Activated CD4-positive, alpha-beta T cell treated with anti-CD3 and anti-CD28 coated beads, Interleukin-10, Interleukin-2, amounts not matched to agents 100 ng/mL and 50 ng/mL, durations not matched to agents 16 hours and 8 hours (primary cell): ENCODE results near the gene REG1B.

Experiments used
- DNase-seq: peaks from one replicate; pipeline ENCODE4 v3.0.0-alpha.2; 2020

The REG1B gene

DNA sequence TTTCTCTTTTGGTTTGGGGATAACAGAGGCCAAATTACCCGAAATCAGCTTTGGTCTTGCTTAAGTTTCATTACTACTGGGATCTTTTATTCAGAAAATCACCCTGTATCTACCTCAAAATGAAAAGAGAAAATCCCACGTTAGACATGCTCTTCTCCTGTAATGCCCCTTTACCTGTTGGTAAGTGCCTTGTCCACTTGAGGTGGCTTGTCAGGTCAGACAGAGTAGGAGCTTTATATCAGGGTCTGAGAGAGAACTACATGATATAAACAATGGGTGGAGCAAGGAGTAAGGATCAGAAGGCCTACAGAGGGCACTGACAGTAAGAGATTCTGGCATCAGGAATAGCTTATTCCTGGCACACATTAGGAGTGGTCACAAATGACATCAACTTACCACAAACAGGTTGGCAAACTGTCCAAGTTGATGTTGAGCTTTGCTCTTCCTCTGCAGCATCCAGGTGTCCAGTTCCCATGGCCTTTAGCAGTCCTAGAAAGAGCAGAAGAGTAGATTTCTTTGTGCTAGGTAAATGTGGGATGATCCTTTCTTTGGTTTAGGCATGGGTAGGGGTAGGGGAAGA is at the start of gene REG1B:
Gene REG1B, minus strand, starts transcription at position 209 of the 580 bp plus-strand sequence. CDS start 381 bp downstream, outside the sequence.
- no peak for DNase-seq

DNA sequence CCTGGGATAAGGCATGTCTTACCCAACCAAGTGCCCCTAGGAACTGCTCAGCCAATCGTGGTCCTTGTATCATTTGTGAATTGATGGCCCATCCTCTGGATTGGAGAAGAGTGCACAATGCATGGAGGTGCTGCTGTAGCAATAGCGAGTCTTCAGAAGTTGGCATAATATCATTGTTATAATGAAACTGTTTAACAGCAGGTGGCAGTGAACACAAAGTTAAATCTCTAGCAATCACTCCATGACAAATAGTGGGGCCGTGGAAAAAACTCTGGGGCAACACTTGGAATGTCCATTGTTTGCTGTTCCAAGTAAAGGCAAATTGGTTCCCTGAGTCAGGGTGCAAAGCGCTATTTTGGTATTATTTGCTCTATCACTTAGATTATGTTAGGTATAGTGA is 43.9 kb upstream of the REG1B start:
- DNase-seq = no peak

DNA sequence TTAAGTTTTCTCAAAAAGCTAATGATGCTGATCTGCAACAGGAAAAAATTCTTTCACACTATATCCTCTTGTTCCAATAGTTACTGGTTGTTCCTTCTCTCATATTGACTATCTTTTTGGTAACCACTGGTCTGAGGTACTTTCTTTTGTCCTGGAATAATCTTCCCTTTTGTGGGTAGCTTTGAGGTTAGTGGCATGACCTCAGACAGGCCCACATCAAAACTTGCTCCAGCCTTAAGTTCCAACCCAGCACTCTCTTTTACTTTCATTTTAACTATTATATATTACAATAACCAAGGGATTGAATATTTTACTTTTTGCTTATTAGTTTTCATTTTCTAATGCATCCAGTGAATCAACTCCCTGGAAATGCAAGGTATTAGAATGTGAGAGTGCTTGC is 42.0 kb upstream of the REG1B start:
- no peak for DNase-seq

DNA sequence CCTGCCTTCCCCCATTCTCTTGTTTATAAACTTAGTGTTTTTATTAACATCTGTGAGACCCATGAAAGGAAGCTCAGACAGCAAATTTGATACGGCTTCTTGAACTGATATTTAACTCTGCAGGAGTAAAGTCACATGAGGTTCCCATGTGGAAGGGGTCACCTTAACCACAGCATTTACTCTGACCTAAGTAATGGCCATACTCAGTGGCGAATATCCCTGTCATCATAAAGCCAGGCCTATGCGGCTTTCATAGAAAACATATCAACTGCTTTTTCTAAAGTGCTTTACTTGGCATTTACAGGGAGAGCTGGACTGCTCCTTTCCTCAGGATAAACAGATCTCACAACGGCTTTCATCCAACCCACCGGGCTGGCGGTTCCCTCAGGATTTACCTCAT is 41.5 kb upstream of the REG1B start:
- no peak for DNase-seq

DNA sequence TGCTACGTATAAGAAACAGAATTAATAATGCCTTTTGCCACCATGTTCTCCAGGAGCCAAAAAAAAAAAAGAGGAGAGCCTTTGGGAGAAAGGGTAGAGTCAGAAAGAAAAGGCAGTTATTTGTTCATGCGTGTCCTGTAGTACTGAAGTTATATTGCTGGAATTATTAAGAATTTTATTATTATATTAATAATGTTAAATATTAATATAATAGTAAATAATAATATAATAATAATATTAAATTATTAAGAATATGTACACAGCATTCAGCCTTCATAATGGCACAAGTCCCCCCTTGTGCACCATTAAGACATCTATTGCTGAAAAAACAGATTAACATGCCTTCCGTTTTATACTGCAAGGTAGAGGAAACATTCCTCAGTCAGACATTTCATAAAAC is 40.6 kb upstream of the REG1B start:
- DNase-seq = no peak

GRCh38 chr2:79125721-79125985 is 37.9 kb upstream of the REG1B start:
- DNase-seq = no peak

DNA sequence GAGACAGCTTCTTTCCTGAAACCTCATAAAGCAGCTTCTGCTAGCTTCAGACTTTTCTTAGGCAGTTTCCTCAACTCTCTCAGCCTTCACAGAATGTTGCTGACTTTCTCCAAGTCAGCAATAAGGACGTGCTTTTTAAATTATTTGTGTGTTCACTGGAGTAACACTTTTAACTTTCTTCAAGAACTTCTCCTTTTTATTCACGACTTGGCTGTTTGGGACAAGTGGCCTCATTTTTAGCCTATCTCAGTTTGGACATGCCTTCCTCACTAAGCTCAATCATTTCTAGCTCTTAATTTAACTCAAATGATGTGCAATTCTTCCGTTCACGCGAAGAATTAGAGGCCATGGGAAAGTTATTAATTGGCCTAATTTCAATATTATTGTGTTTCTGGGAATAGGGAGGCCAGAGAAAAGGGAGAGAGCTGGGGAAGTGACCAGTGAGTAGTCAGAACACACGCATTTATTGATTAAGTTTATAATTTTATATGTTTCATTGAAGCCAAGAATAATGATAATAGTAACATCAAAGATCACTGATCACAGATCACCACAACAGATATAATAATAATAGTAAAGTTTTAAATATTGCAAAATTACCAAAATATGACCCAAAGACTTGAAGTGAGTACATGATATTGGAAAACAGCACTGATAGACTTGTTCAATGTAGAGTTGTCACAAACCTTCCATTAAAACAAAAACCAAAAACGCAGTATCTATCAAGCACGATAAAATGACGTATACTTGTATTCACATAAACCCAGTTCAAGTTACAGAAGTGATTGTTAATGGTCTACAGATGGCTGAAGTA is 37.3 kb upstream of the REG1B start:
- DNase-seq = no peak

- DNase-seq = no peak
These were observed 34.9 kb upstream of the REG1B start for GRCh38 chr2:79122676-79123075.

GRCh38 chr2:79120194-79120713 is 32.5 kb upstream of the REG1B start, which contains the start of gene REG1A:
REG1A (plus strand) TSS chr2:79120488; CDS start chr2:79120862, 374 bp downstream.
- DNase-seq = no peak

- DNase-seq = no peak
These were observed 29.5 kb upstream of the REG1B start for GRCh38 chr2:79116997-79117928.

GRCh38 chr2:79114797-79115494 is 27.2 kb upstream of the REG1B start:
- no peak for DNase-seq

GRCh38 chr2:79112269-79112668 is 24.5 kb upstream of the REG1B start:
- DNase-seq = no peak

DNA sequence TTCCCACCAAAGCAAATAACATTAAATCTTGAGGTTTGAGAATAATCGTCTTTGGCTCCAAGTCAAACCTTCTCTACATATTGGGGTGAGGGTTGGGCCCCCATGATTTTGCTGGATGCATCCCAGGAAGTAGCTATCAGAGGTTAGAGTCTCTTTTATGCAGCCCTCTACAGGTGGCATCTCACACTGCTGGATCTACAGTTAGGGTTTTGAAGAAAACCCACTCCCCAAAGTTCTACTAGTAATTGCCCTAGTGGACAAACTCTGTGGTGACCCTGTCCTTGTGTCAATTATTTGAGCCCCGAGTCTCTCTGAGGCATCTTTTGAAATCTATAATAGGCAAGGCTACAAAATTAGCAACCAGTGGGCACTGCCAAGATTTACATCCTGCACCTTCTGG is 17.5 kb upstream of the REG1B start:
- DNase-seq = no peak

GRCh38 chr2:79103214-79103613 is 15.4 kb upstream of the REG1B start:
- DNase-seq = no peak

GRCh38 chr2:79101024-79101423 is 13.2 kb upstream of the REG1B start:
- DNase-seq = no peak

DNA sequence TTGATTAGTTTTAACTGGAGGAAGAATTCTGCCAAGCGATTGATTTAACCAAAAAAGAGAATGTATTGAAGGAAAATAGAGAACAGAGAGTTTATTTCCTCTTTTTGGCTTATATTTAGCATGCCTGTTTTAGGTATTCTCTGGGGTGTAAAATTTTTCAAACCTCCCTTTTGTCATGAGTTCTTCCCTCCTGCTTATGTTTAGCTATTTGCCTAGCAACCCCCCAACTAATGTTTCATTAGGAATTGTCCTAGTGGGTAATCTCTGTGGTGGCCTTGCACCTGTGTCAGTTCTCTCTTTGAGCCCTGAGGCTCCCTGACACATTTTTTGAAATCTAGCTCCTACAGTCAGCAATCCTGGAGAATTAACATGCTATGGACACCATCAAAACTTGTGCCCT is 12.5 kb upstream of the REG1B start:
- no peak for DNase-seq

GRCh38 chr2:79099140-79099686 is 11.4 kb upstream of the REG1B start:
- DNase-seq = no peak

- DNase-seq = no peak
These were observed 10.1 kb upstream of the REG1B start for GRCh38 chr2:79097843-79098242.

DNA sequence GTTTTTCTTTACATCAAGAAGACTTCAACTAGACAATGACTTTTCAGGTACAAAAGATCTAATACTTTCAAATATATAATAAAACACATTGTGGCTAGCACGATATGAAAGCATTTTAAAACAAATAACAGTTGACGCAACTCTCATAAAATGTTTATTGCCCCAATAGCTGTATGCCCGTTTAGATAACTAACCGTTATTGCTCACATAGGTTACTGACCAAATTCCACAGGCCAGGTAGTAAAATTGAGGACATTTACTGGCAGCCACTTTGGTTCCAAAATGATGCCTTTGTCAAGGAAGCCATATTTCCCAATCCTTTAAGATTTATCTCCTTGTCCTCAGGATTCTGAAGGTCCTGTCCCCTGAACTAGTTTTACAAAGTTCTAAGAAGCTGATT is 2.9 kb upstream of the REG1B start:
- no peak for DNase-seq

- DNase-seq = no peak
These were observed 1.5 kb downstream of the REG1B start for GRCh38 chr2:79086255-79086654.

GRCh38 chr2:79085382-79085781 is 2.4 kb downstream of the REG1B start:
- no peak for DNase-seq

GRCh38 chr2:79084495-79085135 is 3.2 kb downstream of the REG1B start:
- no peak for DNase-seq
